PC-9 (cell line): ENCODE results near the gene PTPRG. TPM values are rescaled to one million over a fixed set of nuclear protein-coding genes. Genes with fewer than 3 reads are reported as not detected.

Source experiments
- BruUV-seq: library from RNA; stranded (reverse); fragments of 400-500 nt; replicated peaks from 2 replicates; lab custom pipeline; 2021; lab: Mats Ljungman, UMichigan
- CTCF ChIA-PET: fragments of 300-600 bp; sonication (Branson Sonifier 250); formaldehyde crosslinking; loops from one replicate; lab custom pipeline; 2022; ENCODE audit warnings: antibody characterized with exemption; lab: Charles Lee
- POLR2A ChIA-PET: fragments of 300-600 bp; sonication (Branson Sonifier 250); formaldehyde crosslinking; loops from one replicate; lab custom pipeline; 2022; ENCODE audit warnings: antibody characterized with exemption; ENCODE audit not compliant: unreplicated experiment; lab: Charles Lee
- DNase-seq, 2 experiments: peaks; one replicate each; pipeline versions ENCODE4 v3.0.0 to v3.0.0-alpha.2; 2015 to 2022; ENCODE audit warnings: mixed read lengths in 1 of 2
- H2AFZ ChIP-seq: fragments of 200-600 bp; sonication (generic); 2 replicates; pipeline ENCODE4 v1.8.1; 2017; ENCODE audit warnings: antibody characterized with exemption
- H3F3A ChIP-seq: fragments of 200-600 bp; sonication (generic); 2 replicates; pipeline ENCODE4 v1.8.1; 2017; ENCODE audit warnings: antibody characterized with exemption, mild to moderate bottlenecking, low read depth; ENCODE audit not compliant: insufficient read depth
- H3K27ac ChIP-seq: fragments of 200-600 bp; sonication (generic); 2 replicates; pipeline ENCODE4 v1.6.1; 2016; ENCODE audit warnings: mixed run types
- H3K27me3 ChIP-seq: fragments of 200-600 bp; sonication (generic); 2 replicates; pipeline ENCODE4 v1.6.1; 2016; ENCODE audit warnings: low read depth, mixed run types; ENCODE audit not compliant: insufficient read depth
- H3K36me3 ChIP-seq: fragments of 200-600 bp; sonication (generic); 2 replicates; pipeline ENCODE4 v1.6.1; 2016; ENCODE audit warnings: low read depth, mixed run types
- H3K4me1 ChIP-seq: fragments of 200-600 bp; sonication (generic); replicated peaks from 2 replicates; pipeline ENCODE4 v1.6.1; 2016; ENCODE audit warnings: mixed run types; ENCODE audit not compliant: insufficient read depth
- H3K4me2 ChIP-seq: fragments of 200-600 bp; sonication (generic); 2 replicates; pipeline ENCODE4 v1.6.1; 2017; ENCODE audit warnings: mixed run types
- H3K4me3 ChIP-seq: fragments of 200-600 bp; sonication (generic); 2 replicates; pipeline ENCODE4 v1.6.1; 2016; ENCODE audit warnings: mixed run types
- H3K79me2 ChIP-seq: fragments of 200-600 bp; sonication (generic); 2 replicates; pipeline ENCODE4 v1.6.1; 2017; ENCODE audit warnings: low read depth, mixed run types
- H3K9me2 ChIP-seq: fragments of 200-600 bp; sonication (generic); 2 replicates; pipeline ENCODE4 v1.8.1; 2017; ENCODE audit warnings: mild to moderate bottlenecking; ENCODE audit not compliant: insufficient read depth
- H3K9me3 ChIP-seq: fragments of 200-600 bp; sonication (generic); 2 replicates; pipeline ENCODE4 v1.8.1; 2016; ENCODE audit warnings: low read depth; ENCODE audit not compliant: insufficient read depth
- H4K20me1 ChIP-seq: fragments of 200-600 bp; sonication (generic); 2 replicates; pipeline ENCODE4 v1.8.1; 2017; ENCODE audit not compliant: insufficient read depth
- EZH2 ChIP-seq: fragments of 200-600 bp; sonication (generic); IDR thresholded peaks from 2 replicates; pipeline ENCODE4 v1.8.0; 2017; ENCODE audit warnings: antibody characterized with exemption, low read depth
- intact Hi-C: fragments of 100-400 bp; cut with micrococcal nuclease; formaldehyde crosslinking; loops from one replicate; pipeline ENCODE4 v1.10.0; 2022; ENCODE audit not compliant: unreplicated experiment
- total RNA-seq: library from RNA; stranded (reverse); gene quantifications from 2 replicates; pipeline ENCODE4 v1.2.3, GENCODE V29; 2021
- TF ChIP-seq, protein P1 (sequence below): fragments of 200-600 bp; sonication (generic); conservative IDR thresholded peaks from 2 replicates; pipeline ENCODE4 v1.6.1; 2017; ENCODE audit warnings: mixed run types, antibody characterized with exemption, mild to moderate bottlenecking, moderate library complexity

The PTPRG gene
- total RNA-seq, 1 experiment from 2014 or later = 32.9 TPM

DNA sequence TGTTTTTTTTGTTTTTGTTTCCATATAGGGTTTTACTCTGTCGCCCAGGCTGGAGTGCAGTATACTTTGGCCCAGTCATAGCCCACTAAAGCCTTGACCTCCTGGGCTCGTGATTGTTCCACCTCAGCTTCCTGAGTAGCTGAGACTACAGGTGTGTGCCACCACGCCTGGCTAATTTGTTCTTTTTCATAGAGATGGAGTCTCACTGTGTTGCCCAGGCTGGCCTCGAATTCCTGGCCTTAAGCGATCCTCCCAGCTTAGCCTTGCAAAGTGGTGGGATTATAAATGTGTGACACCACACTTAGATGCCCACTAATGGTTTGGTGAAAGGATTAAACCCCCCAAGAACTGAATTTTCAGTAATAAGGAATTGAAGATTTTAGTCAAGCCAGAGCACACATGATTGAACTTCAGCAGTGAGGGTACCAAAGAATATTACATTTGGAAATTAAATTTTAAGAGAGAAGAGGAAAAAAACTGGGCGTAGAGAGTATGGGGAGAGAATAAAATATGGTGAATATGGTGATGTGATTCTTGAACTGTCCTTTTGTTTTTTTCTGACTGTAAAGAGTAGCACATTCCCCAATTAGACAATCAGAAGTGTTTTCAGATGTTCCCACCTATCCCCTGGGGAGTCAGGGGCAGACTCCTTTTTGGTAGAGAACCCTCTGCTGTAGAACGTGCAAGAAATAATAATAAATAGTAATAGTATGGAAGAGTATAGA, 208.1 kb downstream of the PTPRG start:
- no peaks in the 10 kb centered on the region for H3K79me2 ChIP-seq
- intact Hi-C loops = no loop called here
- H3K36me3 ChIP-seq = no peaks in the 10 kb centered on the region
- ChIA-PET CTCF (no interaction called here), POLR2A (no interaction called here)
- no peaks in the 10 kb centered on the region; the same call in 1 of the 2 replicates for H3K9me3 ChIP-seq
- no TSS peak for BruUV-seq
- TF ChIP-seq EZH2 = no peak
- TF ChIP-seq, protein P1, sequence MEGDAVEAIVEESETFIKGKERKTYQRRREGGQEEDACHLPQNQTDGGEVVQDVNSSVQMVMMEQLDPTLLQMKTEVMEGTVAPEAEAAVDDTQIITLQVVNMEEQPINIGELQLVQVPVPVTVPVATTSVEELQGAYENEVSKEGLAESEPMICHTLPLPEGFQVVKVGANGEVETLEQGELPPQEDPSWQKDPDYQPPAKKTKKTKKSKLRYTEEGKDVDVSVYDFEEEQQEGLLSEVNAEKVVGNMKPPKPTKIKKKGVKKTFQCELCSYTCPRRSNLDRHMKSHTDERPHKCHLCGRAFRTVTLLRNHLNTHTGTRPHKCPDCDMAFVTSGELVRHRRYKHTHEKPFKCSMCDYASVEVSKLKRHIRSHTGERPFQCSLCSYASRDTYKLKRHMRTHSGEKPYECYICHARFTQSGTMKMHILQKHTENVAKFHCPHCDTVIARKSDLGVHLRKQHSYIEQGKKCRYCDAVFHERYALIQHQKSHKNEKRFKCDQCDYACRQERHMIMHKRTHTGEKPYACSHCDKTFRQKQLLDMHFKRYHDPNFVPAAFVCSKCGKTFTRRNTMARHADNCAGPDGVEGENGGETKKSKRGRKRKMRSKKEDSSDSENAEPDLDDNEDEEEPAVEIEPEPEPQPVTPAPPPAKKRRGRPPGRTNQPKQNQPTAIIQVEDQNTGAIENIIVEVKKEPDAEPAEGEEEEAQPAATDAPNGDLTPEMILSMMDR = no peak
- no peaks in the 10 kb centered on the region; the same call in 1 of the 2 replicates for H4K20me1 ChIP-seq
- H2AFZ ChIP-seq = no peak overlapping the region
- no peak for DNase-seq
- H3F3A ChIP-seq = no peaks in the 10 kb centered on the region
- no peak overlapping the region for H3K27ac ChIP-seq
- no peaks in the 10 kb centered on the region for H3K9me2 ChIP-seq
- no peak overlapping the region for H3K4me3 ChIP-seq
- no peak overlapping the region for H3K4me2 ChIP-seq
- H3K4me1 ChIP-seq = no peaks in the 10 kb centered on the region
- H3K27me3 ChIP-seq = no peaks in the 10 kb centered on the region

DNA sequence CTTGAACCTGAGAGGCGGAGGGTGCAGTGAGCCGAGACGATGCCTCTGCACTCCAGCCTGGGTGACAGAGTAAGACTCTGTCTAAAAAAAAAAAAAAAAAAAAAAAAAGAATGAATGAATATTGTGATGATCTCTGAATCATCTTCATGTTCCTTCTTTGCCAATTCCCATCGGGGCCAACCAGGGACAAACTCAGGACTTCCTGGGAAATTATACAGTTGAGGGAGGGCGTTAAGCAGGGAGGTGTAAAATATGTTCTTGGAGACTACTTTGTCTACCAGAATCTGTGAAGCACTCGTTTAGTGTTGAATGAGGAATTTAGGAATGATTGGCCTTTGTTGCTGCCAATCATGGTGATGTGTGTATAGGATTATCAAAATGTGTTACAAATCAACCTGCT, 210.6 kb downstream of the PTPRG start:
- no peaks in the 10 kb centered on the region for H3K27me3 ChIP-seq
- ChIA-PET CTCF (no interaction called here), POLR2A (no interaction called here)
- H2AFZ ChIP-seq = no peak overlapping the region
- DNase-seq = no peak
- intact Hi-C loops = no loop called here
- TF ChIP-seq, protein P1 = no peak
- no peak for TF ChIP-seq EZH2
- no peak overlapping the region for H3K27ac ChIP-seq
- H4K20me1 ChIP-seq = no peaks in the 10 kb centered on the region; the same call in 1 of the 2 replicates
- H3K9me3 ChIP-seq = no peaks in the 10 kb centered on the region; the same call in 1 of the 2 replicates
- no peaks in the 10 kb centered on the region for H3F3A ChIP-seq
- H3K36me3 ChIP-seq = no peaks in the 10 kb centered on the region
- no peaks in the 10 kb centered on the region for H3K4me1 ChIP-seq
- BruUV-seq = no TSS peak
- H3K79me2 ChIP-seq = no peaks in the 10 kb centered on the region
- no peak overlapping the region for H3K4me2 ChIP-seq
- H3K9me2 ChIP-seq = no peaks in the 10 kb centered on the region
- H3K4me3 ChIP-seq = no peak overlapping the region

DNA sequence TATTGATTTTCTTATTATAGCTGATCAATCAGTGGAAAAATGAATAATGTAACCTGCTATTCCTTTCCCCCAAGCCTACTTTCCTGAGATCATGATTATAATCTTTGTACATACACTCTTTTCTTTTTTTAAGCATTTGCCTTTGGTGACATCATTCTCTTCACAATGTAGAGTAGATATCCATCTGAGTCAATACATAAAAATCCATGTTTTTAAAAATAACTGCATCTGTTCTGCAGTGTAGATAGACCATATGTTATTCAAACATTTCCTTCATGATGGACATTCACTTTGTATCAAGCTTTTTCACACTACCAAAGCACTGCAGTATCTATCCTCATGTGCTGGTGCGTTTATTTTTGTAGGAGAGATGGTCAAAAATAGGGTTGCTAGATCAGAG, 211.1 kb downstream of the PTPRG start:
- no peak for DNase-seq
- no peaks in the 10 kb centered on the region for H3K36me3 ChIP-seq
- CTCF ChIA-PET = no interaction called here
- POLR2A ChIA-PET = no interaction called here
- no peaks in the 10 kb centered on the region for H3F3A ChIP-seq
- no peak overlapping the region for H3K4me3 ChIP-seq
- no peaks in the 10 kb centered on the region; the same call in 1 of the 2 replicates for H4K20me1 ChIP-seq
- no peak for TF ChIP-seq EZH2
- TF ChIP-seq, protein P1 = no peak
- no TSS peak for BruUV-seq
- H3K4me2 ChIP-seq = no peak overlapping the region
- H3K27me3 ChIP-seq = no peaks in the 10 kb centered on the region
- no peak overlapping the region for H3K27ac ChIP-seq
- no peaks in the 10 kb centered on the region for H3K9me2 ChIP-seq
- intact Hi-C loops = no loop called here
- H3K4me1 ChIP-seq = no peaks in the 10 kb centered on the region
- H2AFZ ChIP-seq = no peak overlapping the region
- no peaks in the 10 kb centered on the region; the same call in 1 of the 2 replicates for H3K9me3 ChIP-seq
- H3K79me2 ChIP-seq = no peaks in the 10 kb centered on the region
